Cerebellar cortex (tissue), 1 donor: ENCODE results near the gene NR2C2AP.
"Not testable (repeated sequence)": the region's sequence is repeated elsewhere in the genome, so short reads cannot be mapped to it uniquely, and the experiment has no call there.

Source experiments
- DNase-seq: peaks from one replicate; pipeline ENCODE4 v3.0.0-alpha.2; 2015; ENCODE audit warnings: low spot score

Gene NR2C2AP, protein sequence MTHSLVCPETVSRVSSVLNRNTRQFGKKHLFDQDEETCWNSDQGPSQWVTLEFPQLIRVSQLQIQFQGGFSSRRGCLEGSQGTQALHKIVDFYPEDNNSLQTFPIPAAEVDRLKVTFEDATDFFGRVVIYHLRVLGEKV

GRCh38 chr19:19203012-19203856 lies at the start of gene NR2C2AP:
Gene NR2C2AP, minus strand, starts transcription at chr19:19203414. Its CDS starts 354 bp downstream, at chr19:19203060.
- DNase-seq, result peak; percentile 94

DNA sequence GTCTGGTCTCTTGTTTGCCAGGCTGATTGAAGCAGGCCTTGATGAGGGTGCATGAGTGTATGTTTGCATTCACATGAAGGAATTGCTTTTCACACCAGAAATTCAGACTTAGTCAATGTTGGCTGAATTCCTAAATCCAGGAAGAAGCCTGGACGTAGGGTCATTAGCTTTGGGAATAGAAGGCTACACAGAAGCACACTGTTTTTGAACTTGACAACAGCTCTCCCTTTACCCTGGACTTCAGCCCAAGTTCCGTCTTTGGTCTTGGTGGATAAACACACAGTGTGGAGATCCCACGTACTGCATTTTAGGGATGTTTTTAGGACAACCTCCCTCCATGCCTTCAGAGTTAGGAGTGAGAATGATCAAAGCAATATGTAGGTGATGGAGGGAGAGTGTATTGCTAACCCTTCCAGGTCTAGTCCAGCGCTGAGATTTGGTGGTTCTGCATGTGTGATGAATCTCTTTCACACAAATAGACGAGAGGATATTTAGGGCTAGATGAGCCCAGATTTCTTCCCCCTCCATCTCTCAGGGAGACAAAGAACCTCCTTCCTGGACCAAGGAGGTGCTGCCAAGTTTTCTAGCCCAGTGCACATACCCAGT lies 47.1 kb upstream of the NR2C2AP start:
- no peak for DNase-seq

DNA sequence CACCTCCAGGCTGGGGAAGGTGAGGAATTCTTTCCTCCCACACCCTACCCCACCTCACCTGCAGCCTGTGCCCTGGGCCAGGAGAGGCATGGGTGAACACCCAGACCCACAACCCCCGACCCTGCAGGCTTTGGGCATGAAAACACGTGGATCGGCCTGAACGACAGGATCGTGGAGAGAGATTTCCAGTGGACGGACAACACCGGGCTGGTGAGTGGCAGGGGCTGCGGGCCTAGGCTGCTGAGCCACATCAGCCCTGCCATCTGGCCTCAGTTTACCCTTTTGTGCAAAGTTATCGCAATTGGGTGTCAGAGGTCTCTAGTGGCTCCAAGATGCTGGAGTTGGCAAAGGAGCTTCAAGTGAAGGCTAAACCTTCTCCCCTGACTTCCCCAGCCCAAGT lies 37.3 kb upstream of the NR2C2AP start:
- DNase-seq, result no peak

DNA sequence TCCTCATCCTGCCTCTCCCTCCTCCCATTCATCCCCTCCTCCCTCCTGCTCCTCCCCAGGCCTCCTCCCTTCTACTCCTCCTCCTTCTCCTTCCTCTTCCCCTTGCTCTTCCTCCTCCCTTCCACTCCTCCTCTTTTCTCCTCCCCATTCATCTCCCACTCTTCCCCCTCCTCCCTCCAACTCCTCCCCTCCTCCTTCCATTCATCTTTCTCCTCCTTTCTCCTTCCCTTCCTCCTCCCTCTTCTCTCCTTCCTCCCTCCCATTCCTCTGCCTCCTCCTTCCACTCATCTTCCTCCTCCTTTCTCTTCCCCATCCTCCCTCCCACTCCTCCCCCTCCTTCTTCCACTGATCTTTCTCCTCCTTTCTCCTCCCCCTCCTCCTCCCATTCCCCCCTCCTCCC lies 36.5 kb upstream of the NR2C2AP start:
- DNase-seq, result no peak

DNA sequence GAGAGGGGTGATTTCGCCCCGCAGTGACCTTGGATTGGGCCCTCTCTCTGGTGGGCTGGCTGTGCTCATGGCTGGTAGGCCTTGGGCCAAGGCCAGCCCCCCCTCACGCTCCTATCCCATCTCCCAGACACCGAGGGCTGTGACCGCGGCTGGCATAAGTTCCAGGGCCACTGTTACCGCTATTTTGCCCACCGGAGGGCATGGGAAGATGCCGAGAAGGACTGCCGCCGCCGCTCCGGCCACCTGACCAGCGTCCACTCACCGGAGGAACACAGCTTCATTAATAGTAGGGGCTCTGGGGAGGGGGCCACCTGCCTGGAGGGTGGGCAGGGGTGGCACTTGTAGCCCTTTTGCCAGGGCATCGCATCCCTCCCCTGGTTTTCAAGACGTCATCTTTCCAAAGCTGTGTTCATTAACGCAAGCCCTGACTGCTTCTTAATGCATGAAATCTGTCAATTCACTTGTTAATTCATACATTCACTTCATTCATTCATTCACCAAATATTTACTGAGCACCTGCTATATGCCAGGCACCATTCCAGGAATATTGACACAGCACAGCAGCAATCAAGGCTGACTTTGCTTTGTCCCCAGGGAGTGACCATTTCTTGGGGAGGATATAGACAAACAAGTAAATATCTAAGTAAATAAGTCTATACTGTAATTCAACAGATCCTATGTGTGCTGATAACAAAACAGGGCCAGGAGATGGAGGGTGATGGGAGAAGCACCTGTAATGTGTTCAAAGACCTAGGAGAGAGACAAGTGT lies 35.1 kb upstream of the NR2C2AP start:
- DNase-seq, result no peak

DNA sequence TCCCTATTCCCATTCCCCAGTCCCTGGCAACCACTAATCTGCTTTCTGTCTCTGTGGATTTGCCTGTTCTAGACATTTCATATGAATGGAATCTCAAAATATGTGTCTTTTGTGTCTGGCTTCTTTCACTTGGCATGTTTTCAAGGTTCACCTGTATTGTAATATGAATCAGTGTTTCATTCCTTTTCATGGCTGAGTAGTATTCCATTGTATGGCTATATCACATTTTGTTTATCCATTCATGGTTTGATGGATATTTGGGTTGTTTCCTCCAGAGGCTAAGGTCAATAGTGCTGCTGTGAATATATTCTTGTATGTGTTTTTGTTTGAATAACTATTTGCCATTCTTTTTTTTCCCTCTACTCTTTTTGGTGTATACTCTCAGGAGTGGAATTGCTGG lies 33.0 kb upstream of the NR2C2AP start:
- DNase-seq, result no peak

DNA sequence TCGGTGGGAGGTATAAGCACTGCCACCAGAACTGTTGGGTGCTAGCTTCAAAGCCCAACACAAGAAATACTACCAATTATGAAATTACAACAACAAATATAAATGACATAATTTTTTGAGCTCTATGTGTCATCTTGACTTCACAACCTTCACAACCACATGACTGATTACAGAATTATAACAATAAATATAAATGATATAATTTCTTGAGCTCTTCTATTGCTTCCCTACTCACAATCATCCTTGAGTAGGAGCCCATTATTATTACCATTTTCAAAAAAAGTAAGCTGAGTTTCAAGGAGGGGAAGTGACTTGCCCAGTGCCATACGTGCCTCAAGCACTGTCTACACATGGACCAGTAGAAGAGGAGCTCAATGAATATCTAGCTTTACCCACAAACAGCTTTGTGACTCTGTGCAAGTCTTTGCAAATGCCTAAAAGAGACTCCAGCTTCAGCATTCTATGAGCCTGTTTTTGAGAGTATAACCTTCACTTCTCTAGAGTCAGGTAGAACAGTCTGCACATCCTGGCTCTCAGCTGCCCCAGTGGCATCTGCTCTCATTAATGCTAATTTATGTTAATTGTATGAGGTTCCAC lies 31.1 kb upstream of the NR2C2AP start:
- no peak for DNase-seq

- peak; percentile 36 for DNase-seq
Measured at GRCh38 chr19:19232261-19232721, 29.1 kb upstream of the NR2C2AP start.

- no peak for DNase-seq
Measured at GRCh38 chr19:19230999-19231398, 27.8 kb upstream of the NR2C2AP start.

- DNase-seq, result no peak
Measured at GRCh38 chr19:19229701-19230100, 26.5 kb upstream of the NR2C2AP start.

DNA sequence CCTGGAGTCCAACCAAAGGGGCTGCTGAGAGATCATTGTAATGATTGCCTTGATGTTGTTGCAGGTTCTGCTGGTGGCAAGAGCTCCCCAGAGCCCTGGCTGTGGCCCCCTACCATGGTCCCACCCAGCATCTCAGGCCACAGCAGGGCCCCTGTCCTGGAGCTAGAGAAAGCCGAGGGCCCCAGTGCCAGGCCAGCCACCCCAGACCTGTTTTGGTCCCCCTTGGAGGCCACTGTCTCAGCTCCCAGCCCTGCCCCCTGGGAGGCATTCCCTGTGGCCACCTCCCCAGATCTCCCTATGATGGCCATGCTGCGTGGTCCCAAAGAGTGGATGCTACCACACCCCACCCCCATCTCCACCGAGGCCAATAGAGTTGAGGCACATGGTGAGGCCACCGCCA lies 24.0 kb upstream of the NR2C2AP start:
- no peak for DNase-seq

GRCh38 chr19:19226663-19227062 lies 23.4 kb upstream of the NR2C2AP start:
- no peak for DNase-seq

GRCh38 chr19:19226204-19226603 lies 23.0 kb upstream of the NR2C2AP start:
- DNase-seq, result no peak

GRCh38 chr19:19224852-19225494 lies 21.8 kb upstream of the NR2C2AP start:
- DNase-seq, result peak; percentile 30

DNA sequence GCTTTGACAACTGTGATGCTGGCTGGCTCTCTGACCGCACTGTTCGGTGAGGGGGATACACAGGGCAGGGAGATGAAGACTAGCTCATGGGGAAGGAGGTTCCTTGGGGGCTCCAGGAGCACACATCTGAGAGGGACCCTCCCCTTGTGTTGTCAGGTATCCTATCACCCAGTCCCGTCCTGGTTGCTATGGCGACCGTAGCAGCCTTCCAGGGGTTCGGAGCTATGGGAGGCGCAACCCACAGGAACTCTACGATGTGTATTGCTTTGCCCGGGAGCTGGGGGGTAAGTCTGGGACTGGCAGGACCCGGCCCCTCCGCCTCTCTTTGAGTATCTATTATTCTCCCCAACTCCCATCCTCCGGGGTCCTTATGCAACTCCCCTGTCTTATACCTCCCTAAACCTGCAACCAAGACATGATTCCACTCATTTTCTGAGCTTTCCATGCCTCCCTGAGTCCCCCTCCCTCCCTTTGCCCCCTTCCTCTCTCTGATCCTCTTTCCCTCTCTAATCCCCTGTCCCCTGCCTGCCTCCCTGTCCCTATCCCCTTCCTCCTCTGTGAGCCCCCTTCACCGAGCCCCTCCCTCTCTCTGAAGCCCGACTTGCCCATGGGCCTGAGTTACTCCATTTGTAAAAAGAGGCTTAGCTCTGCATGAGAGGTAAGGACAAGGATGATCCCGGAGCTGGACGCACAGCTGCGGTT lies 21.1 kb upstream of the NR2C2AP start:
- DNase-seq, result no peak

DNA sequence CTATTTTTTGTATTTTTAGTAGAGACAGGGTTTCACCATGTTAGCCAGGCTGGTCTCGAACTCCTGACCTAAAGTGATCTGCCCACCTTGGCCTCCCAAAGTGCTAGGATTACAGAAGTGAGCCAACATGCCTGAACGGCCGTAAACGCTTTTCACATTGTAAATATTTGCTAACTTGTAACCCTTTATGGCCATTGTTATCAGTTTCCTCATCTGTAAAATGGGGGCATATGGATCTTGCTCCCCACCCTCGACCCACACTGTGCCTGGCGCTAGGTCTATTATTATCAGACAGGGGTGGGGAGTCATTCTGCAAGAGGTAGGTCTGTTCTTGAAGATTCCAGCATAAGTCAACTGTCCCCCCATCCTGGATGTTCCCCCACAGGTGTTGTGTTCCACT lies 20.4 kb upstream of the NR2C2AP start:
- no peak for DNase-seq

- no peak for DNase-seq
Measured at GRCh38 chr19:19223060-19223459, 19.8 kb upstream of the NR2C2AP start.

GRCh38 chr19:19221000-19221399 lies 17.8 kb upstream of the NR2C2AP start:
- not testable (repeated sequence) for DNase-seq

DNA sequence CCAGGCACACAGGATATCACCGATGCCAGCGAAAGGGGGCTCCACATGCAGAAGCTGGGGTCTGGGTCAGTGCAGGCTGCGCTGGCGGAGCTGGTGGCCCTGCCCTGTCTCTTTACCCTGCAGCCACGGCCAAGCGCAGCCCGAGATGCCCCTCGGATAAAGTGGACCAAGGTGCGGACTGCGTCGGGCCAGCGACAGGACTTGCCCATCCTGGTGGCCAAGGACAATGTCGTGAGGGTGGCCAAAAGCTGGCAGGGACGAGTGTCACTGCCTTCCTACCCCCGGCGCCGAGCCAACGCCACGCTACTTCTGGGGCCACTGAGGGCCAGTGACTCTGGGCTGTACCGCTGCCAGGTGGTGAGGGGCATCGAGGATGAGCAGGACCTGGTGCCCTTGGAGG lies 15.7 kb upstream of the NR2C2AP start:
- DNase-seq, result no peak

DNA sequence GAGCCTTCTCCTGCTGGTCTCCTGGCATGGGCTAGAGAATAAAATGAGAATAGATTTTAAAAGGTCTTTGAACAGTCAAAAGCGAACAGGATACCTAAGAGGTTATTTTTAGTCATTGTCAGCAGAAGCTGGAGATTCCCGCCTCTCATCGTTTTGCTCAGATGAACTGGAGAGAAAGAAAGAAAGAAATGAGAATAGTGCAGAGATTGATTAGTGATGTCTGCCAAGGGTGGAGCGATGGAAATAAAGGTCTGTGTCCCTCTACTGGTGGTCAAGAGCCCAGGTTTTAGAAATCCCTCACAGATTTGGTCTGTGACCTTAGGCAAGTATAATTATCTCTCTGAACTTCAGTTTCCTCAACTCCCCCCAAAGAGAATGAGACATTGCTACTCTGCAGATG lies 13.9 kb upstream of the NR2C2AP start:
- DNase-seq, result peak; percentile 47

DNA sequence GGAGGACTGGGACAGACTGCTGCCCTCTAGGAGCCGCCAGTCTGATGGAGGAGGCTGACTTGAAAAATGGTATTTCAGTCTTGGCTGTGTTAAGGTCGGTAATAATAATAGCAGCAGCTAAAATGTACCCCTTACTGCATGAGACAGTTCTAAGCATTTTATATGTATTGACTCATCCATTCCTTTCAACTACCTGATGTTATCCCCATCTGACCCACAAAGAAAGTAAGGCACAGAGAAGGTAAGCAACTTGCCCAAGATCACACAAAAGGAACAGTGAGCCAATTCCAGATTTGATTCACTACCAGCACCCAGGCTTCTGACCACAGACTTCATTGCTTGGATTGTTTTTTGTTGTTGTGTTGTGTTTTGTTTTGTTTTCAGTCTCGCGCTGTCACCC lies 12.6 kb upstream of the NR2C2AP start:
- DNase-seq, result no peak
